HepG2 (cell line): ENCODE measurements around the gene FBXO41. TPM values are rescaled to one million over a fixed set of nuclear protein-coding genes. Genes with fewer than 3 reads are reported as not detected.

Experiments used
- CBX1 ChIP-seq: IDR thresholded peaks from one replicate; pipeline ENCODE4 v1.6.1; 2016; ENCODE audit warnings: antibody characterized with exemption, low read depth
- CBX5 ChIP-seq: sonication (generic); formaldehyde crosslinking; IDR thresholded peaks from 2 replicates; pipeline ENCODE4 v1.4.0; 2020; ENCODE audit warnings: missing genetic modification reagents, borderline replicate concordance
- CSRNP2 ChIP-seq: sonication (generic); formaldehyde crosslinking; conservative IDR thresholded peaks from 2 replicates; pipeline ENCODE4 v1.8.0; 2022; ENCODE audit warnings: low read depth, missing genetic modification reagents
- GATAD2A ChIP-seq: IDR thresholded peaks from 2 replicates; pipeline ENCODE4 v1.6.1; 2016
- HOXA3 ChIP-seq: sonication (generic); formaldehyde crosslinking; IDR thresholded peaks from 2 replicates; pipeline ENCODE4 v1.5.0; 2020; ENCODE audit warnings: missing genetic modification reagents
- HOXA7 ChIP-seq: sonication (generic); formaldehyde crosslinking; IDR thresholded peaks from 2 replicates; pipeline ENCODE4 v1.8.1; 2022; ENCODE audit warnings: mild to moderate bottlenecking, missing genetic modification reagents, moderate library complexity
- IRF9 ChIP-seq: sonication (generic); formaldehyde crosslinking; IDR thresholded peaks from 2 replicates; pipeline ENCODE4 v1.8.0; 2022; ENCODE audit warnings: missing genetic modification reagents, mild to moderate bottlenecking, borderline replicate concordance
- KDM2A ChIP-seq: sonication (generic); formaldehyde crosslinking; IDR thresholded peaks from 2 replicates; pipeline ENCODE4 v1.4.0; 2020; ENCODE audit warnings: low read depth, missing genetic modification reagents, borderline replicate concordance
- NCOA5 ChIP-seq: sonication (generic); formaldehyde crosslinking; IDR thresholded peaks from 2 replicates; pipeline ENCODE4 v1.4.0; 2020; ENCODE audit warnings: missing genetic modification reagents
- NFYC ChIP-seq: IDR thresholded peaks from 2 replicates; pipeline ENCODE4 v1.6.1; 2016; ENCODE audit warnings: missing genetic modification reagents, missing compliant biosample characterization
- NPAS2 ChIP-seq: sonication (generic); formaldehyde crosslinking; IDR thresholded peaks from 2 replicates; pipeline ENCODE4 v1.8.0; 2022; ENCODE audit warnings: mild to moderate bottlenecking, missing genetic modification reagents, borderline replicate concordance
- NR2F6 ChIP-seq, 2 experiments: IDR thresholded peaks; 2 replicates each; pipeline ENCODE4 v1.6.1; 2016; ENCODE audit warnings: antibody characterized with exemption in 1 of 2, mild to moderate bottlenecking in 1 of 2
- PPARG ChIP-seq: conservative IDR thresholded peaks from 2 replicates; pipeline ENCODE4 v1.6.1; 2016; ENCODE audit warnings: missing biosample characterization, missing genetic modification reagents
- RARA ChIP-seq: IDR thresholded peaks from 2 replicates; pipeline ENCODE4 v1.6.1; 2016; ENCODE audit warnings: missing genetic modification reagents, missing compliant biosample characterization
- SAFB2 ChIP-seq: sonication (generic); formaldehyde crosslinking; IDR thresholded peaks from 2 replicates; pipeline ENCODE4 v1.5.1; 2020; ENCODE audit warnings: missing genetic modification reagents, low read depth, mild to moderate bottlenecking, borderline replicate concordance
- SPEN ChIP-seq: sonication (generic); formaldehyde crosslinking; IDR thresholded peaks from 2 replicates; pipeline ENCODE4 v1.5.1; 2020; ENCODE audit warnings: low read depth, mild to moderate bottlenecking, missing genetic modification reagents
- TEF ChIP-seq: sonication (generic); formaldehyde crosslinking; IDR thresholded peaks from 2 replicates; pipeline ENCODE4 v1.5.0; 2020; ENCODE audit warnings: missing genetic modification reagents
- ZBTB7A ChIP-seq: sonication (generic); formaldehyde crosslinking; IDR thresholded peaks from 2 replicates; pipeline ENCODE4 v1.8.0; 2022; ENCODE audit warnings: mild to moderate bottlenecking, missing genetic modification reagents
- ZBTB7B ChIP-seq: sonication (generic); formaldehyde crosslinking; IDR thresholded peaks from 2 replicates; pipeline ENCODE4 v1.4.0; 2020; ENCODE audit warnings: missing genetic modification reagents
- ZFP36L2 ChIP-seq: sonication (generic); formaldehyde crosslinking; IDR thresholded peaks from 2 replicates; pipeline ENCODE4 v1.4.0; 2020; ENCODE audit warnings: missing genetic modification reagents
- ZNF549 ChIP-seq: sonication (generic); formaldehyde crosslinking; IDR thresholded peaks from 2 replicates; pipeline ENCODE4 v1.5.0; 2020; ENCODE audit warnings: missing genetic modification reagents
- ZNF615 ChIP-seq: sonication (generic); formaldehyde crosslinking; IDR thresholded peaks from 2 replicates; pipeline ENCODE4 v1.5.0; 2020; ENCODE audit warnings: mild to moderate bottlenecking, missing genetic modification reagents, borderline replicate concordance
- ZNF75D ChIP-seq: sonication (generic); formaldehyde crosslinking; IDR thresholded peaks from 2 replicates; pipeline ENCODE4 v1.8.1; 2023; ENCODE audit warnings: missing genetic modification reagents, mild to moderate bottlenecking, borderline replicate concordance
- ZNF788 ChIP-seq: sonication (generic); formaldehyde crosslinking; IDR thresholded peaks from 2 replicates; pipeline ENCODE4 v1.5.0; 2020; ENCODE audit warnings: mild to moderate bottlenecking, missing genetic modification reagents, borderline replicate concordance
- ZNF879 ChIP-seq: sonication (generic); formaldehyde crosslinking; IDR thresholded peaks from 2 replicates; pipeline ENCODE4 v1.8.1; 2023; ENCODE audit warnings: missing genetic modification reagents
- ZXDC ChIP-seq: sonication (generic); formaldehyde crosslinking; IDR thresholded peaks from 2 replicates; pipeline ENCODE4 v1.5.0; 2020; ENCODE audit warnings: mild to moderate bottlenecking, missing genetic modification reagents
- polyA plus RNA-seq, 8 experiments: library from polyadenylated mRNA; depleted of rRNA in 3 of 8; stranded (reverse) in 7 of 8; unstranded in 1 of 8; fragments of >200 nt; fragmentation: Illumina TruSeq in 4 of 8; extraction: Trizol in 4 of 8; gene quantifications; 2 replicates each; pipeline versions ENCODE4 v1.2.1 to v1.2.3, GENCODE V29; 2011 to 2016; ENCODE audit warnings: low read depth in 4 of 8, missing spikeins in 1 of 8, mixed read lengths in 1 of 8; ENCODE audit not compliant: insufficient read depth in 1 of 8
- total RNA-seq, 5 experiments: library from RNA; depleted of rRNA; stranded (reverse); fragments of >200 nt; fragmentation: Illumina TruSeq; extraction: Trizol; gene quantifications; 2 replicates each; pipeline ENCODE4 v1.2.3, GENCODE V29; 2016; ENCODE audit warnings: low read depth in 1 of 5

Gene FBXO41
- total and polyA plus RNA-seq, 2 of the 13 experiments (the other 11 are each of a cell fraction or from before 2014, with no cell fraction given), result 4.2 to 10.3 TPM

DNA sequence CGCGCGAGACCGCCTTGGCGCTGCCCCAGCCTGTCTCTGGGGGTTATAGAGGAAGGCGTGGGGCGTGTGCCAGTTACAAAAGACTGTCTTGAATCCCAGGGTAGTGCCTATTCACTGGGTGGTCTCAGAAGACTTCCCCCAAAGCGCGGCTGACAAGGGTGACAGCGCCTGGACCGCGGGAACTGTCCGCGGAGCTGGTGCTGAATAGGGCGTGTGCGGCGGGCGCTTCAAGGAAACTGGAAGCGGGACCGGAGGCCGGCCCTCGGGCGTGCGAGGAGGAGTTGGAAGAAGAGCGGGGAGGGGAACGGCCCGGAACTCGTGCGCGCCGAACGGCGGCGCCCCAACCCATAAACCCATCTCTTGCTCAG is 6.8 kb upstream of the FBXO41 start (continued):
- TF ChIP-seq ZXDC (CRISPR knock-in tag) (no peak), SPEN (CRISPR knock-in tag) (peak; percentile 70), HOXA3 (CRISPR knock-in tag) (peak; percentile 69), ZFP36L2 (CRISPR knock-in tag) (peak; percentile 92; the same call in 1 of the 2 replicates), KDM2A (CRISPR knock-in tag) (peak; percentile 90; the same call in 1 of the 2 replicates), NCOA5 (CRISPR knock-in tag) (no peak), RARA (CRISPR knock-in tag) (peak; percentile 57), CBX1 (no peak), PPARG (CRISPR knock-in tag) (peak; percentile 65), NR2F6 (IDR thresholded peaks at IDR 0.05) (no peak), NR2F6 (CRISPR knock-in tag; IDR thresholded peaks at IDR 0.05) (0 out of 2 replicates have a peak, but pooled peaks have one; percentile 32), CSRNP2 (no peak), IRF9 (CRISPR knock-in tag) (0 out of 2 replicates have a peak, but pooled peaks have one; percentile 52), ZNF75D (CRISPR knock-in tag) (peak; percentile 88), ZNF549 (CRISPR knock-in tag) (0 out of 2 replicates have a peak, but pooled peaks have one; percentile 26), TEF (CRISPR knock-in tag) (peak; percentile 90), ZNF879 (peak; percentile 89), HOXA7 (CRISPR knock-in tag) (no peak), NFYC (CRISPR knock-in tag) (0 out of 2 replicates have a peak, but pooled peaks have one; percentile 22), CBX5 (CRISPR knock-in tag) (no peak), ZBTB7B (CRISPR knock-in tag) (peak; percentile 72), ZNF615 (CRISPR knock-in tag) (no peak), ZBTB7A (CRISPR knock-in tag) (peak; percentile 76; the same call in 1 of the 2 replicates), NPAS2 (no peak), GATAD2A (peak; percentile 27; the same call in 1 of the 2 replicates), SAFB2 (CRISPR knock-in tag) (0 out of 2 replicates have a peak, but pooled peaks have one; percentile 51), ZNF788 (CRISPR knock-in tag) (no peak)
